Measurements from ENCODE around the gene CT45A5.

DNA sequence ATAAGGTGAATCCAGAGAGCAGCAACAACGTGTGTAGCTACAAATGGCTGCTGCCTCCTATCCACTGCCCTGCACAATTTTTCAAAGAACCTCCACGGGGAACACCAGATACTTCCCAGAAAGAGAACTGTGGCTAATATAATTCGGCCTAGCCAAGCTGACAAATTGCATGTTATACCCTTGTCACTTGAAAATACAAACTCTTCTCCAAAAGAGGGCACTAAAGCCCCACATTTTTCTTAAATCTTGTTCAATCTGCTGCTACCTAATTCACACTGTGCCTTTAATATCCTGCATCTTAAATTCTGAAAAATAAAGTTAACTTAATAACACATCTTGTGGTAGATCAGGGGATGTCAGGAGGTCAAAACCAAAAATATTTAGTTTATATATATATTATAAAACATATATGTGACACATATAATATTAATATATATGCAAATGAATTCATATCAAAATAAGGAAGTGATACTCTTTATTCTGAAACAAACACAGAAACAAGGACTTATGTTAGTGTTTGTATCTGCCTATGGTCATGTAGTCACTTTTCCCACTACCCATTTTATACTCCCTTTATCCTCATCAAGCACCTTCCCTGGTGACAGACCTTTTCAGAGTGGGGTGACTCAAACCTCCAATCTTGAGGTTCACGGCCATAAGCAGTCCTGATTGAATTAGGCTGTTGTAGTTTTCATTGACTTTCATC is 47.8 kb downstream of the CT45A5 start:
- TF ChIP-seq CTCF (IDR thresholded peaks at IDR 0.05; ENCODE audit: insufficient read depth, low read length, poor library complexity, severe bottlenecking) (no peak), EZH2phosphoT487 (conservative IDR thresholded peaks at IDR 0.05; ENCODE audit: low read length) (no peak)
